Liver (tissue), 9 donors: Measurements from ENCODE around the gene F5. TPM values are rescaled to one million over a fixed set of nuclear protein-coding genes. Genes with fewer than 3 reads are reported as not detected.

Source experiments
- DNase-seq: peaks from one replicate; pipeline ENCODE4 v3.0.0-alpha.2; 2017; ENCODE audit warnings: low spot score
- H3K27ac ChIP-seq, 2 donors: one replicate each; pipeline ENCODE4 v1.7.0; 2013; ENCODE audit warnings: inconsistent platforms in 2 of 2, low read length in 2 of 2, control low read depth in 1 of 2, low read depth in 1 of 2, mild to moderate bottlenecking in 1 of 2
- H3K27me3 ChIP-seq, 4 donors: one replicate each; pipeline versions ENCODE4 v1.6.1 to v1.7.0; 2013; ENCODE audit warnings: low read length in 3 of 4, inconsistent platforms in 1 of 4, mild to moderate bottlenecking in 1 of 4, moderate library complexity in 1 of 4; ENCODE audit not compliant: control insufficient read depth in 4 of 4, insufficient read depth in 4 of 4
- H3K36me3 ChIP-seq, 4 donors: one replicate each; pipeline versions ENCODE4 v1.6.1 to v1.7.0; 2013; ENCODE audit warnings: low read length in 3 of 4, mild to moderate bottlenecking in 3 of 4, low read depth in 1 of 4, moderate library complexity in 1 of 4; ENCODE audit not compliant: control insufficient read depth in 4 of 4, insufficient read depth in 3 of 4
- H3K4me1 ChIP-seq, 4 donors: one replicate each; pipeline versions ENCODE4 v1.6.1 to v1.7.0; 2013; ENCODE audit warnings: low read length in 3 of 4, mild to moderate bottlenecking in 3 of 4, moderate library complexity in 1 of 4; ENCODE audit not compliant: control insufficient read depth in 4 of 4, insufficient read depth in 4 of 4
- H3K4me3 ChIP-seq, 3 donors: one replicate each; pipeline versions ENCODE4 v1.6.1 to v1.7.0; 2013; ENCODE audit warnings: low read length in 3 of 3, control low read depth in 1 of 3, low read depth in 1 of 3, mild to moderate bottlenecking in 1 of 3
- H3K9ac ChIP-seq, 2 donors: one replicate each; pipeline ENCODE4 v1.7.0; 2013; ENCODE audit warnings: low read length in 2 of 2, mild to moderate bottlenecking in 2 of 2, moderate library complexity in 2 of 2, control low read depth in 1 of 2, low read depth in 1 of 2
- H3K9me3 ChIP-seq, 4 donors: one replicate each; pipeline versions ENCODE4 v1.6.1 to v1.7.0; 2013; ENCODE audit warnings: low read length in 3 of 4; ENCODE audit not compliant: control insufficient read depth in 4 of 4
- CTCF ChIP-seq: fragments of 150-350 bp; IDR thresholded peaks from 2 replicates; pipeline ENCODE4 v1.5.1; 2017; ENCODE audit warnings: improper control_type of control experiment, low read depth, low read length; ENCODE audit not compliant: missing input control
- EGR1 ChIP-seq, 2 donors: IDR thresholded peaks; 2 replicates each; pipeline ENCODE4 v1.6.1; 2016 to 2018; ENCODE audit warnings: antibody characterized with exemption in 2 of 2, low read depth in 2 of 2
- GABPA ChIP-seq, 2 donors: IDR thresholded peaks in 1 of 2; conservative IDR thresholded peaks in 1 of 2; 2 replicates each; pipeline ENCODE4 v1.6.1; 2016; ENCODE audit warnings: antibody characterized with exemption in 2 of 2, mild to moderate bottlenecking in 1 of 2, moderate library complexity in 1 of 2
- HNF4G ChIP-seq: IDR thresholded peaks from 2 replicates; pipeline ENCODE4 v1.6.1; 2016; ENCODE audit warnings: antibody characterized with exemption
- NR2F2 ChIP-seq: IDR thresholded peaks from 2 replicates; pipeline ENCODE4 v1.6.1; 2016; ENCODE audit warnings: antibody characterized with exemption
- RAD21 ChIP-seq, 2 donors: IDR thresholded peaks; 2 replicates each; pipeline ENCODE4 v1.6.1; 2016; ENCODE audit warnings: antibody characterized with exemption in 2 of 2, mild to moderate bottlenecking in 2 of 2
- REST ChIP-seq: IDR thresholded peaks from 2 replicates; pipeline ENCODE4 v1.6.1; 2016; ENCODE audit warnings: antibody characterized with exemption, mild to moderate bottlenecking
- RXRA ChIP-seq, 2 donors: IDR thresholded peaks; 2 replicates each; pipeline ENCODE4 v1.6.1; 2017 to 2018; ENCODE audit warnings: antibody characterized with exemption in 2 of 2, mild to moderate bottlenecking in 1 of 2
- SP1 ChIP-seq: IDR thresholded peaks from 2 replicates; pipeline ENCODE4 v1.6.1; 2018; ENCODE audit warnings: antibody characterized with exemption, mild to moderate bottlenecking
- TAF1 ChIP-seq: conservative IDR thresholded peaks from 2 replicates; pipeline ENCODE4 v1.6.1; 2016; ENCODE audit warnings: antibody characterized with exemption, mild to moderate bottlenecking
- YY1 ChIP-seq: IDR thresholded peaks from 2 replicates; pipeline ENCODE4 v1.6.1; 2016; ENCODE audit warnings: antibody characterized with exemption, mild to moderate bottlenecking
- ZBTB33 ChIP-seq: IDR thresholded peaks from 2 replicates; pipeline ENCODE4 v1.6.1; 2016; ENCODE audit warnings: antibody characterized with exemption
- WGBS: extraction: QIAGEN DNeasy Blood & Tissue Kit; methylation state at CpG from one replicate; pipeline ENCODE4 v1.1.7; 2013; 5-methylcytosine and 5-hydroxymethylcytosine counted together
- polyA plus RNA-seq, 2 donors: library from polyadenylated mRNA; stranded (reverse) in 1 of 2; unstranded in 1 of 2; fragments of 200-250 nt in 1 of 2; fragments of >200 nt in 1 of 2; fragmentation: Nextera tagmentation in 1 of 2; extraction: Ambion mirVana in 1 of 2; gene quantifications; one replicate each; pipeline versions ENCODE4 v1.2.1 to v1.2.3, GENCODE V29; 2013 to 2015
- total RNA-seq, 2 donors: library from RNA; depleted of rRNA; stranded (reverse); fragments of >200 nt; gene quantifications; one replicate each; pipeline ENCODE4 v1.2.3, GENCODE V29; 2014
- donor health status: healthy.
- donor health status: healthy.
- donor health status: healthy.
- donor health status: healthy.
- donor health status: healthy.

F5 gene
- total and polyA plus RNA-seq, 4 donors = 86.1 to 155 (median 129) TPM

GRCh38 chr1:169610108-169610507 is 23.8 kb upstream of the F5 start:
- DNase-seq = no peak
- H3K9ac ChIP-seq = no peak overlapping the region
- WGBS = 31% methylated on average over 1 of the region's 1 CpG

GRCh38 chr1:169608226-169608625 is 21.9 kb upstream of the F5 start:
- no peak for DNase-seq
- no peak overlapping the region for H3K4me3 ChIP-seq
- 91% methylated on average over 4 of the region's 4 CpGs for WGBS
- H3K9ac ChIP-seq = no peak overlapping the region
- H3K27ac ChIP-seq = no peak overlapping the region
- no peaks in the 10 kb centered on the region for H3K36me3 ChIP-seq
- H3K27me3 ChIP-seq = no peaks in the 10 kb centered on the region
- H3K9me3 ChIP-seq = no peaks in the 10 kb centered on the region
- no peak for TF ChIP-seq RXRA (IDR thresholded peaks at IDR 0.05)
- TF ChIP-seq REST = no peak
- TF ChIP-seq ZBTB33 = no peak
- TF ChIP-seq CTCF = no peak
- no peak for TF ChIP-seq NR2F2
- no peak for TF ChIP-seq EGR1 (IDR thresholded peaks at IDR 0.05; ENCODE audit: low read depth in 2 of 2)
- no peak for TF ChIP-seq SP1
- TF ChIP-seq GABPA (IDR thresholded peaks at IDR 0.05 in 1 of 2, conservative IDR thresholded peaks at IDR 0.05 in 1 of 2) = no peak
- TF ChIP-seq RAD21 (IDR thresholded peaks at IDR 0.05) = no peak
- TF ChIP-seq YY1 = no peak
- no peak for TF ChIP-seq HNF4G
- no peaks in the 10 kb centered on the region for H3K4me1 ChIP-seq

More at GRCh38 chr1:169610108-169610507, 23.8 kb upstream of the F5 start:
- H3K4me3 ChIP-seq = no peak overlapping the region
- peak; percentile 61 for TF ChIP-seq NR2F2
- TF ChIP-seq TAF1 = no peak
- TF ChIP-seq SP1 = no peak
- TF ChIP-seq EGR1 (IDR thresholded peaks at IDR 0.05; ENCODE audit: low read depth in 2 of 2) = no peak
- H3K9me3 ChIP-seq = no peaks in the 10 kb centered on the region
- H3K4me1 ChIP-seq = no peaks in the 10 kb centered on the region
- no peak overlapping the region for H3K27ac ChIP-seq
- H3K36me3 ChIP-seq = no peaks in the 10 kb centered on the region
- no peaks in the 10 kb centered on the region for H3K27me3 ChIP-seq
